Islet precursor cell (in vitro differentiated cells): Measurements from ENCODE around the gene ABRACL.

Source experiments
- DNase-seq: peaks from one replicate; pipeline ENCODE4 v3.0.0-alpha.2; 2018

ABRACL gene

GRCh38 chr6:139058029-139058428 is 29.5 kb downstream of the ABRACL start:
- no peak for DNase-seq

- no peak for DNase-seq
These were observed 31.8 kb downstream of the ABRACL start for GRCh38 chr6:139060332-139060731.

- DNase-seq: no peak
These were observed 34.5 kb downstream of the ABRACL start for GRCh38 chr6:139062932-139063646.

- DNase-seq: no peak
These were observed 36.6 kb downstream of the ABRACL start for GRCh38 chr6:139064981-139065665.

GRCh38 chr6:139066080-139066479 is 37.5 kb downstream of the ABRACL start:
- no peak for DNase-seq

- DNase-seq: no peak
These were observed 40.3 kb downstream of the ABRACL start for GRCh38 chr6:139068846-139069245.

GRCh38 chr6:139073118-139073517 is 44.6 kb downstream of the ABRACL start:
- no peak for DNase-seq

GRCh38 chr6:139079018-139079417 is 50.5 kb downstream of the ABRACL start:
- no peak for DNase-seq

GRCh38 chr6:139080255-139080920 is 51.8 kb downstream of the ABRACL start:
- no peak for DNase-seq

GRCh38 chr6:139081471-139081870 is 52.9 kb downstream of the ABRACL start:
- no peak for DNase-seq

- DNase-seq: no peak
These were observed 53.8 kb downstream of the ABRACL start for GRCh38 chr6:139082370-139082769.

GRCh38 chr6:139091826-139092225 is 63.3 kb downstream of the ABRACL start:
- no peak for DNase-seq
